ENCODE results near the gene SLC47A2. TPM values are rescaled to one million over a fixed set of nuclear protein-coding genes. Genes with fewer than 3 reads are reported as not detected.
"Not testable (repeated sequence)": the region's sequence is repeated elsewhere in the genome, so short reads cannot be mapped to it uniquely, and the experiment has no call there.

Gene SLC47A2, protein sequence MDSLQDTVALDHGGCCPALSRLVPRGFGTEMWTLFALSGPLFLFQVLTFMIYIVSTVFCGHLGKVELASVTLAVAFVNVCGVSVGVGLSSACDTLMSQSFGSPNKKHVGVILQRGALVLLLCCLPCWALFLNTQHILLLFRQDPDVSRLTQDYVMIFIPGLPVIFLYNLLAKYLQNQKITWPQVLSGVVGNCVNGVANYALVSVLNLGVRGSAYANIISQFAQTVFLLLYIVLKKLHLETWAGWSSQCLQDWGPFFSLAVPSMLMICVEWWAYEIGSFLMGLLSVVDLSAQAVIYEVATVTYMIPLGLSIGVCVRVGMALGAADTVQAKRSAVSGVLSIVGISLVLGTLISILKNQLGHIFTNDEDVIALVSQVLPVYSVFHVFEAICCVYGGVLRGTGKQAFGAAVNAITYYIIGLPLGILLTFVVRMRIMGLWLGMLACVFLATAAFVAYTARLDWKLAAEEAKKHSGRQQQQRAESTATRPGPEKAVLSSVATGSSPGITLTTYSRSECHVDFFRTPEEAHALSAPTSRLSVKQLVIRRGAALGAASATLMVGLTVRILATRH
- total RNA-seq = not detected
- long read RNA-seq = 0 reads

DNA sequence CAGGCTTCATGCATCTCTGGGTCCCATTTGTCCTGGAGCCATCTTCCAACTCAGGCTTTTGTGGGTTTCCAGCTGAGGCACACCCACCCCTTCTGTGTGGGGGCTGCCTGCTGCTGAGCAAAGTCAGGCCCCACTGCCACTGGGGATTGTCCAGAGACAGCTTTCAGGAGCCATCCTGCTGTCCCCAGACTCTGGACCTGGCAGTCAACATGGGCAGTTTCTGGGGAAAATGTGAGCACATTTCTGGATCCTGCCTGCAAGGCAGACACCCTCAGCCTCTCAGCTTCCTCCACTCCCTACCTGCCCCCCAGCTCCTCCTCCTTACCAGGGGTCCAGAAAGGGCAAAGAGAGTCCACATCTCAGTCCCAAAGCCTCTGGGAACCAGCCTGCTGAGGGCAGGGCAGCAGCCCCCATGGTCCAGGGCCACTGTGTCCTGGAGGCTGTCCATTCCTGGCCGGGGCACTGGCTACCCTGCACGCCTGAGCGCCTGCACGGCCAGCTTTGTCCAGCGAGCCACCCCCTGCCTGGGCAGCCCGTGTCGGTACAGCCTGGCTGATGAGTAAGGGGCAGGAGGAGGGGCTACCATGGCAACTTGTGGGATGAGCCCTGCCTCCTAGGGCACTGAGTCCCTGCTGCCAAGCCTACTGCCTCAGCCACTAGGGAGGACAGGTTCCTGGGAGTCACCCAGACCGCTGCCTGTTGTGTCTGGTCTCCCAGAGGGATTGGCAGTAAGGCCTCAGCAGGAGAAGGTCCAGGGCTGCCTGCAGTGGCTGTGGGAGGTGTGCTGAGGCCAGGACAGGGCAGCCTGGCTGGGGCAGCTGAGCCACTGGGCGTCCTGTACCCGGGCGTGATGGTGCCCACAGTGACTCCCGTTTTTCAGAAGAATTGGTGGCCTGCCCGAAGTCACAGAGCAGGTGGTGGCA lies at the start of gene SLC47A2:
Gene SLC47A2 (minus strand): TSS at position 477 of the 923 bp plus-strand sequence. CDS start 29 bp downstream, at position 448.
- H3K4me1 ChIP-seq = peaks cover 6% of the 10 kb centered on the region
- no peak for ATAC-seq
- H3K27me3 ChIP-seq = no peaks in the 10 kb centered on the region
- no peak for TF ChIP-seq CTCF (IDR thresholded peaks at IDR 0.05)
- no peaks in the 10 kb centered on the region for H3K9me3 ChIP-seq
- H3K4me3 ChIP-seq = no peak within 1 kb of the TSS
- intact Hi-C loops (cut with DNase I) = no loop called here
- peak; percentile 50 for DNase-seq
- no peaks in the 10 kb centered on the region for H3K36me3 ChIP-seq
- H3K27ac ChIP-seq = no peak within 1 kb of the TSS

DNA sequence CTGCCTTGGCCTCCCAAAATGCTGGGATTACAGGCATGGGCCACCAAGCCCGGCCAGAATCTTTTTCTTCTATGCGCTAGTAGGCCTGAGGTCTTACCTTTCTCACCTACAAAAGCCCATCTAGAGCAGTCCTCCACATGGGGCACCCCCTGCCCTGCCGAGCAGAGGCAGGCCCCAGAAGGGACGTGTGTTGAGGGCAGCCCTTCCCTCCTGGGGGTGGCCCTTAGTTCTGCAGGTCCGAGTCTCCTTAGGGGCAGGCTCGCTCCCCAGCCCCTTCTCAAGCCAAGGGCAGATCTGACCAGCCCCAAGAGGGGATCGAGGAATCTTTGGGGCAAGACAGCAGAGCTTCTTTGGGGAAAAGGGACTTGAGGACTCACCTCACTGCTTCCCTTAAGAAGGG lies 49.6 kb upstream of the SLC47A2 start:
- intact Hi-C loops (cut with DNase I) = loop anchor here (5.0 kb wide), 2 partner anchors 239 to 254 kb away; no protein-coding TSS in a partner anchor
- H3K36me3 ChIP-seq = no peaks in the 10 kb centered on the region
- TF ChIP-seq CTCF (IDR thresholded peaks at IDR 0.05) = no peak
- no peak overlapping the region for H3K27ac ChIP-seq
- ATAC-seq (no peak), DNase-seq (no peak)
- H3K4me1 ChIP-seq = no peaks in the 10 kb centered on the region
- H3K27me3 ChIP-seq = no peaks in the 10 kb centered on the region
- H3K4me3 ChIP-seq = no peak overlapping the region
- H3K9me3 ChIP-seq = no peaks in the 10 kb centered on the region

DNA sequence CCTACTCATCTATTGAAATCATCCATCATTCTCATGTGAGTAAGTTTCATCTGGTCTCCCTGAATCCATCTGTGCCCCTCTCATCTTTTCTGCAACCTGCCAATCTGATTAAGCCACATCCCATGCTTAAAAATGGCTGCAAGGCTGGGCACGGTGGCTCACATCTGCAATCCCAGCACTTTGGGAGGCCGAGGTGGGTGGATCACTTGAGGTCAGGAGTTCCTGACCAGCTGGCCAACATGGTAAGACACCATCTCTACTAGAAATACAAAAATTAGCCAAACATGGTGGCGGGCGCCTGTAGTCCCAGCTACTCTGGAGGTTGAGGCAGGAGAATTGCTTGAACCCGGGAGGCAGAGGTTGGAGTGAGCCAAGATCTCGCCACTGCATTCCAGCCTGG lies 47.6 kb upstream of the SLC47A2 start:
- intact Hi-C loops (cut with DNase I); H3K36me3 ChIP-seq; H3K27ac ChIP-seq; H3K27me3 ChIP-seq; H3K4me3 ChIP-seq; ATAC-seq; H3K9me3 ChIP-seq; DNase-seq; H3K4me1 ChIP-seq: not testable (repeated sequence)

GRCh38 chr17:19763416-19763815 lies 47.0 kb upstream of the SLC47A2 start:
- no peak for DNase-seq
- ATAC-seq = no peak
- intact Hi-C loops (cut with DNase I) = no loop called here

GRCh38 chr17:19762515-19762961 lies 46.2 kb upstream of the SLC47A2 start:
- DNase-seq = peak; percentile 88
- no peaks in the 10 kb centered on the region for H3K4me1 ChIP-seq
- intact Hi-C loops (cut with DNase I) = no loop called here
- peak; percentile 78 for TF ChIP-seq CTCF (IDR thresholded peaks at IDR 0.05)
- ATAC-seq = peak; percentile 88
- no peak overlapping the region for H3K4me3 ChIP-seq
- H3K9me3 ChIP-seq = no peaks in the 10 kb centered on the region
- no peak overlapping the region for H3K27ac ChIP-seq
- no peaks in the 10 kb centered on the region for H3K27me3 ChIP-seq
- H3K36me3 ChIP-seq = no peaks in the 10 kb centered on the region

More at GRCh38 chr17:19763416-19763815, 47.0 kb upstream of the SLC47A2 start:
- H3K36me3 ChIP-seq = no peaks in the 10 kb centered on the region
- H3K9me3 ChIP-seq = no peaks in the 10 kb centered on the region
- H3K4me1 ChIP-seq = no peaks in the 10 kb centered on the region
- no peak overlapping the region for H3K4me3 ChIP-seq
- no peak for TF ChIP-seq CTCF (IDR thresholded peaks at IDR 0.05)
- no peak overlapping the region for H3K27ac ChIP-seq
- no peaks in the 10 kb centered on the region for H3K27me3 ChIP-seq

Measured in upper lobe of right lung (tissue), 1 donor.